Measurements from ENCODE around the gene TOP3A. TPM values are rescaled to one million over a fixed set of nuclear protein-coding genes. Genes with fewer than 3 reads are reported as not detected.

Gene TOP3A
- total and polyA plus RNA-seq, 3 experiments from 2014 or later, result 21.7 to 72.8 (median 69.7) TPM

DNA sequence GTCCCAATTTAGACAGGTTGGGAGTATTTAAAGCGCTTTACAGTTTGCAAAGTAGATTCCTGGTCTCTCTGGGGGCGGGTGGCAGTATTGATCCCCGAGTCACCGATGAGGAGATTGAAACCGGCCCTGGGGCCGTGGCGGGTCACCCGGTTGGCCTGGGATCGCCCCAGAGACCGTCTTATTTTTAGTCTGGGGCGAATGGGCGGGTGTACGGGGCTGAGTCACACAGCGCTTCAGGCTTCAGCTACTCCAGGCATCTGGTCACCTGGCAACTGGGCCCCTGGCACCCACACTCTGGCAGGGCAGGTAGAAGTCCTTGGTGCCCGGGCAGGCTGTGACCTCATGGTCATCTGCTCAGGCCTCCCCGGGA, 53.7 kb downstream of the TOP3A start:
- DNase-seq, result peak in 2 of 5 donors; percentile 21 to 61
- ChIA-PET POLR2A (interaction anchor here (1.1 to 1.6 kb wide), 3 partner anchors 61 to 102 kb away, joined by 3 to 6 read pairs (median 4); partner anchors contain the start of gene SHMT1), CTCF (interaction anchor here (1.0 kb wide), 1 partner anchor 20 kb away, joined by 3 read pairs; no protein-coding TSS in a partner anchor)
- H3K27ac ChIP-seq (ENCODE audit: low read depth, low read length), result peak overlapping the region; percentile 86
- Mint-ChIP-seq H3K36me3 (peaks cover 0 to 38% (median 3%) of the 10 kb centered on the region in 3 donors), H3K27ac (peak overlapping the region; percentile 78 to 93 (median 86)), H3K4me1 (peaks cover 32 to 58% (median 33%) of the 10 kb centered on the region in 3 donors), H3K27me3 (no peaks in the 10 kb centered on the region), H3K9me3 (no peaks in the 10 kb centered on the region), H3K4me3 (peak overlapping the region; percentile 80 to 97 (median 84))
- H3K27me3 ChIP-seq (ENCODE audit: insufficient read depth, low read length, poor library complexity, severe bottlenecking), result no peaks in the 10 kb centered on the region
- peak overlapping the region; percentile 89 for H3K4me3 ChIP-seq (ENCODE audit: low read length)
- peaks cover 13% of the 10 kb centered on the region for H3K36me3 ChIP-seq (ENCODE audit: insufficient read depth, low read length)
- no peaks in the 10 kb centered on the region for H3K9me3 ChIP-seq (ENCODE audit: low read length)
- peaks cover 45% of the 10 kb centered on the region for H3K4me1 ChIP-seq (ENCODE audit: insufficient read depth, low read length)

DNA sequence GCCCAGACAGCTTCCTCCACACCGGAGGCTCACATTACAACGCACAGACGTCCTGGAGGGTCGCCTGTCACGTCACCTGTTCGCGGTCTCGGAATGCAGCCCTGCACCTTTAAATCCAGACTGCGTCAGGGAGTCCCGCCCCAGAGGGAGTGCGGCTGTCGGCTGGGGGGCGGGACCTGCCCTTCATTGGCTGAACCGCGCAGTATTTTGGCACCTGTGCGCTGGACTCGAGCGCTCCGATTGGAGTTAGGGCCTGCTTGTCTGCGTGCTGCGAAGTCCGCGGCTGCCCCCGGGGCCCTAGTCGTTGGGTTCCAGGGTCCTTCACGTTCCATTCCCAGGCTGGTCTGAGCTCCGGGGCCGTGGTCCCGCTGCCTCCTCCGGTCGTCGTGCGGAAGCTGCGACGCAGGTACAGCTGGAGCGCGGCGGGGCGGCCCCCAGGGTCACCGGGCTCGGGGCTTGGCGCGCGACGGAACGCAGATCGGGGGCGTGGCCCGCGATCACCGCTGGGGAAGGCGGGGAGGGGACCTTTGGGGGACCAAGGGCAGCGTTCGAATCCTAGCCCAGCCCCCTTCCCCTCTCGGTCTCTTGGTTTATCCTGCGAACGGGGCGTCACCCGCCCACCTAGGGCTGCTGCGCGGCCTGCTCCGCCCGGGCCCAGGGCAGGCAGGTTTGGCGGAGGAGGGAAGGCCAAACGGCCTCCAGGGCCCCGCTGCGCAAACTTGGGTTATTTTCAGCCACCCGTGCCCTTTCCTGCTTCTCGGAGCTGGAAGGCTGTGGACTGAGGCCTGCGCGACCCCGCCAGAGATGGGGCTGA, 54.3 kb downstream of the TOP3A start, which contains the start of gene MIEF2:
MIEF2 (plus strand) TSS at position 331 of the 814 bp plus-strand sequence. CDS start 2,059 bp downstream, outside the sequence.
- peak; percentile 88 to 95 (median 90) for DNase-seq
- Mint-ChIP-seq H3K9me3 (no peaks in the 10 kb centered on the region), H3K27ac (peak within 1 kb of the TSS; percentile 82 to 93 (median 86)), H3K27me3 (no peaks in the 10 kb centered on the region), H3K36me3 (peaks cover 0 to 41% (median 3%) of the 10 kb centered on the region in 3 donors), H3K4me1 (peaks cover 35 to 64% (median 38%) of the 10 kb centered on the region in 3 donors), H3K4me3 (peak within 1 kb of the TSS; percentile 80 to 97 (median 84))
- Histone ChIP-seq H3K4me3 (ENCODE audit: low read length) (peak within 1 kb of the TSS; percentile 89), H3K36me3 (ENCODE audit: insufficient read depth, low read length) (peaks cover 13% of the 10 kb centered on the region), H3K27me3 (ENCODE audit: insufficient read depth, low read length, poor library complexity, severe bottlenecking) (no peaks in the 10 kb centered on the region), H3K27ac (ENCODE audit: low read depth, low read length) (peak within 1 kb of the TSS; percentile 86), H3K4me1 (ENCODE audit: insufficient read depth, low read length) (peaks cover 50% of the 10 kb centered on the region), H3K9me3 (ENCODE audit: low read length) (no peaks in the 10 kb centered on the region)
- ChIA-PET CTCF (interaction anchor here (1.0 kb wide), 1 partner anchor 20 kb away, joined by 3 read pairs; no protein-coding TSS in a partner anchor), POLR2A (interaction anchor here (0.5 to 1.6 kb wide), 4 partner anchors 26 to 102 kb away, joined by 3 to 6 read pairs (median 4); partner anchors contain the start of gene SHMT1)

DNA sequence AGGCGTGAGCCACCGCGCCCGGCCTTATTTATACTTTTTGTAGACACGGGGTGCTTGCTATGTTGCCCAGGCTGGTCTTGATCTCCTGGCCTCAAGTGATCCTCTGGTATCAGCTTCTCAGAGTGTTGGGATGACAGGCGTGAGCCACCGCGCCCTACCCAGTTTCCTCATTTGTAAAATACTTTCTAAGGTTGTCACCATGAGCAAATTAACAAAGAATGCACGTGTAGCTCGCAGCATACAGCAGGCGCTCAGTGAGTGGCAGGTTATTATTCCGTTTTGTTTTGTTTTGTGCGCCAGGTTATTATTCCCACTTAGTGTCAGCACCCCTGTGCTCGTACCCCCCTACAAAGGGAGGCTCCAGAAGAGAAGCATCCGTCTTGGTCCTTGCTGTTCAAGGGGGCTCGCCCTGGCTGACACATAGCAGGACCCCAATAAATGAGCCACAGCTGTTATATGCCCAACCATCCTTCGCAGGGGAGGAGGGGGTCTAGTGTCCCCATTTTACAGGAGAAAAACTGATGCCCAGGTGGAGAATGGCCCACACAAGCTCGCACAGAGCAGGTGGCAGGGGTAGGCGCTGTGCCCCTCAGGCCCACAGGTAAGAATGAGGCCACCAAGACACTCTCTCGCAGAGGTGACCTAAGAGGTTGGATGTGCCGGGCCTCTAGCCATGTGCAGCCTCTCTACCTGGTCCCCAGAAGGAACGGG, 55.0 kb downstream of the TOP3A start:
- peaks cover 37 to 65% (median 38%) of the 10 kb centered on the region in 3 donors for H3K4me1 Mint-ChIP-seq
- Histone ChIP-seq H3K27ac (ENCODE audit: low read depth, low read length) (peak overlapping the region; percentile 38), H3K27me3 (ENCODE audit: insufficient read depth, low read length, poor library complexity, severe bottlenecking) (no peaks in the 10 kb centered on the region), H3K4me3 (ENCODE audit: low read length) (peak overlapping the region; percentile 89), H3K4me1 (ENCODE audit: insufficient read depth, low read length) (peaks cover 50% of the 10 kb centered on the region), H3K36me3 (ENCODE audit: insufficient read depth, low read length) (peaks cover 8% of the 10 kb centered on the region), H3K9me3 (ENCODE audit: low read length) (no peaks in the 10 kb centered on the region)
- no peak for DNase-seq
- H3K27ac Mint-ChIP-seq, result peak overlapping the region; percentile 63 to 93 (median 86)
- peak overlapping the region; percentile 80 to 97 (median 84) for H3K4me3 Mint-ChIP-seq
- H3K9me3 Mint-ChIP-seq, result no peaks in the 10 kb centered on the region
- ChIA-PET POLR2A (interaction anchor here (0.5 to 1.6 kb wide), 3 partner anchors 27 to 103 kb away, joined by 3 to 6 read pairs (median 3); partner anchors contain the start of genes ALKBH5 and SHMT1), CTCF (interaction anchor here (1.0 kb wide), 1 partner anchor 31 kb away, joined by 3 read pairs; no protein-coding TSS in a partner anchor)
- H3K27me3 Mint-ChIP-seq, result no peaks in the 10 kb centered on the region
- H3K36me3 Mint-ChIP-seq, result peaks cover 0 to 42% (median 3%) of the 10 kb centered on the region in 3 donors

DNA sequence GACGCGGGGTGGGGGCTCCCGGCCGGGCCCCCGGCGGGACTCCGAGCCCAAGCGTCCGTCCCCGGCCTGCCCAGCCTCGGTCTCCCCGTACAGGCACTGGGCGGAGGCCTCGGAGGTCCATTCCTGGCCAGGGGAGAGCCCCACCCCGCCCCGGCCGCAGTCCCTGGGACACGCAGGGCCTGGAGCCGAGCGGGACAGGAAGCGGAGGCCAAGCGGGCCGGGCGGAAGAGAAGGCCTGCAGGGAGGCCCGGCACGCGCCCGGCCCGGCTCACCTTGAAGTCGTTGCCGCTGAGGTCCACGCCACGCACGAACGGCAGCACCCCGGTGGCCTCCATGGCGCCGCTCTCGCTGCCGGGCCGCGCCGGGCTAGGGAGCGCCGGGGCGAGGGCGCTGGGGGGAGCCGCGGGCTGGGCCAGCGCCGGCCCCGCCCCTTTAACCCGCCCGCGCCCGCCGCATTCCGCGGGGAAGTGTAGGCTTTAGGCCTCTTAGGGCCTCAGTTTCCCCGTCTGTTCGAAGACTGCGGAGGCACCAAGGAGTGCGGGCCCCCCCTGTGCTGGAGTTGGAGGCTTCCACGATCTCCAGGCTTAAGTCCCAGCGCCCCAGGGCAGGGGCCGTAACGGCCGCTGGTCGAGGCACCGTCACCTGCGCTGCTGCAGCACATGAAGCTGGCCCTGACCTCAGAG, 56.3 kb downstream of the TOP3A start, which contains the start of gene FLII:
FLII (minus strand) TSS at position 383 of the 683 bp plus-strand sequence; CDS start at position 335, 48 bp downstream.
- H3K27ac Mint-ChIP-seq, result peak within 1 kb of the TSS; percentile 82 to 99 (median 95)
- DNase-seq, result peak; percentile 48 to 64 (median 51)
- H3K27me3 Mint-ChIP-seq, result no peaks in the 10 kb centered on the region
- ChIA-PET CTCF (interaction anchor here (1.0 to 1.6 kb wide), 3 partner anchors 10 to 32 kb away, joined by 3 to 4 read pairs (median 3); no protein-coding TSS in a partner anchor), POLR2A (interaction anchor here (0.5 to 0.7 kb wide), 3 partner anchors 73 to 1877 kb away, joined by 3 to 4 read pairs (median 3); partner anchors contain the start of gene ALKBH5)
- H3K27ac ChIP-seq (ENCODE audit: low read depth, low read length), result peak within 1 kb of the TSS; percentile 82
- peaks cover 16% of the 10 kb centered on the region for H3K36me3 ChIP-seq (ENCODE audit: insufficient read depth, low read length)
- peaks cover 37 to 65% (median 38%) of the 10 kb centered on the region in 3 donors for H3K4me1 Mint-ChIP-seq
- H3K4me3 Mint-ChIP-seq, result peak within 1 kb of the TSS; percentile 96 to 97 (median 97)
- no peaks in the 10 kb centered on the region for H3K9me3 ChIP-seq (ENCODE audit: low read length)
- H3K36me3 Mint-ChIP-seq, result peaks cover 0 to 47% (median 3%) of the 10 kb centered on the region in 3 donors
- H3K4me3 ChIP-seq (ENCODE audit: low read length), result peak within 1 kb of the TSS; percentile 84
- H3K27me3 ChIP-seq (ENCODE audit: insufficient read depth, low read length, poor library complexity, severe bottlenecking), result no peaks in the 10 kb centered on the region
- no peaks in the 10 kb centered on the region for H3K9me3 Mint-ChIP-seq
- H3K4me1 ChIP-seq (ENCODE audit: insufficient read depth, low read length), result peaks cover 50% of the 10 kb centered on the region

DNA sequence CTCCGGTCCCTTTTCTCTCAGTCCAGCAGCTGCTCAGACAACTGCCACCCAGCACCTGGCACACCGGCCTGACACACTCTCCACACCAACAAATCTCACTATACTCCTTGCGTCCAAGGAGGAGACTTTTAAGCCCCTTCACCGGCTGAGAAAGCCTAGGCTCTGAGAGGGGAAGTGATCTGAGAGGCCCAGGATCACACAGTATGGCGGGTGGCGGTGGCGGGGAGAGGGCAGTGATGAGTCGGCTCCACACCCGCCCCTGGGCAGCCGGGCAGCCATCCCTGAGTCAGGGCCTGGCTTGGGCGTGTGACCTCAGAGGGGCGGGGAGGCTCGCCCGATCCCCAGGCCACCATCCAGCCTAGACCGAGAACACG, 56.8 kb downstream of the TOP3A start:
- Mint-ChIP-seq H3K27ac (peak overlapping the region; percentile 47 to 99 (median 95)), H3K9me3 (no peaks in the 10 kb centered on the region), H3K4me3 (peak overlapping the region; percentile 85 to 97 (median 96)), H3K36me3 (peaks cover 0 to 48% (median 0%) of the 10 kb centered on the region in 3 donors), H3K4me1 (peaks cover 34 to 62% (median 38%) of the 10 kb centered on the region in 3 donors), H3K27me3 (no peaks in the 10 kb centered on the region)
- peaks cover 50% of the 10 kb centered on the region for H3K4me1 ChIP-seq (ENCODE audit: insufficient read depth, low read length)
- peak overlapping the region; percentile 82 for H3K27ac ChIP-seq (ENCODE audit: low read depth, low read length)
- no peaks in the 10 kb centered on the region for H3K27me3 ChIP-seq (ENCODE audit: insufficient read depth, low read length, poor library complexity, severe bottlenecking)
- no peaks in the 10 kb centered on the region for H3K9me3 ChIP-seq (ENCODE audit: low read length)
- DNase-seq, result peak in 4 of 5 donors; percentile 24 to 48 (median 39)
- CTCF ChIA-PET, result interaction anchor here (1.6 kb wide), 1 partner anchor 10 kb away, joined by 4 read pairs; no protein-coding TSS in a partner anchor
- POLR2A ChIA-PET, result no interaction called here
- peaks cover 17% of the 10 kb centered on the region for H3K36me3 ChIP-seq (ENCODE audit: insufficient read depth, low read length)
- peak overlapping the region; percentile 84 for H3K4me3 ChIP-seq (ENCODE audit: low read length)

DNA sequence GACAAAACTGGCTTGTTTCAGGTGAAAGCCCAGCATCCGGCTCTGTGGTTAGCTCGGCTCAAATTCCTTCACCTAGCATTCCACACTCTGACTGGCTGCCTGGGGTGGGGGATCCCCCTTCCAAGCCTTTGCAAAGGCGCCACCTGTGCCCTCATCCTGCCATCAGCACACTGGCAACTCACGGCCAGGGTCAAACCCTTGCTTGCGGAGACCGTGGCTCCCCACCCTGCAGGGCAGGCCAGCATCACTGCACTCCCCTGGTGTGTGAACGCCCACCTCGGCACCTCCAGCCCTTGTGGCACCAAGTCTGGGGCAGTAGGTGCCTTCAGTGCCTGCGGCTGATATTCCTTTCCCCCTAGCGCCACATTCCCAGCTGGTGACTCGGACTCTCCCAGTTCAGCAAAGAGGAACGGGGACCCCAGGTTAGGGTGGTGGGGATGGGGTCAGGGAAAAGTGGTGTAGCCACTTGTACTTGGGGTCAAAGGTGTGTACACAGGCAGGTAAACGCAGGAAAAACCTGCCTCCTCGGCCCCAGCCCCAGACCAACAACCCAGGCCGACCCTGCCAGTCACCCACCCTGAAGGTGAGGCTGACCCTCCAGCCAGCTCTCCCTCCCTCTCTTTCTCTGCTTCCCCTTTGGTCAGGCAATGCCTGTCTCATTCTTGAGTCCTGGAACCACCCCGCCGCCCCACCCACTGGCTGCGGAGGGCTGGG, 57.4 kb downstream of the TOP3A start:
- ChIA-PET CTCF (interaction anchor here (1.2 to 1.6 kb wide), 2 partner anchors 9 to 40 kb away, joined by 3 to 4 read pairs; no protein-coding TSS in a partner anchor), POLR2A (no interaction called here)
- DNase-seq, result peak in 1 of 5 donors; percentile 50
- no peaks in the 10 kb centered on the region for H3K27me3 Mint-ChIP-seq
- Histone ChIP-seq H3K27me3 (ENCODE audit: insufficient read depth, low read length, poor library complexity, severe bottlenecking) (no peaks in the 10 kb centered on the region), H3K27ac (ENCODE audit: low read depth, low read length) (peak overlapping the region; percentile 82), H3K36me3 (ENCODE audit: insufficient read depth, low read length) (peaks cover 21% of the 10 kb centered on the region), H3K4me3 (ENCODE audit: low read length) (peak overlapping the region; percentile 84), H3K4me1 (ENCODE audit: insufficient read depth, low read length) (peaks cover 50% of the 10 kb centered on the region), H3K9me3 (ENCODE audit: low read length) (no peaks in the 10 kb centered on the region)
- H3K36me3 Mint-ChIP-seq, result peaks cover 0 to 49% (median 0%) of the 10 kb centered on the region in 3 donors
- H3K4me3 Mint-ChIP-seq, result peak overlapping the region; percentile 85 to 97 (median 96)
- H3K9me3 Mint-ChIP-seq, result no peaks in the 10 kb centered on the region
- H3K4me1 Mint-ChIP-seq, result peaks cover 33 to 57% (median 38%) of the 10 kb centered on the region in 3 donors
- H3K27ac Mint-ChIP-seq, result peak overlapping the region; percentile 47 to 99 (median 95)
